A673 (cell line): ENCODE data around the gene HIBCH. TPM values are rescaled to one million over a fixed set of nuclear protein-coding genes. Genes with fewer than 3 reads are reported as not detected.

Experiments used
- BruUV-seq: library from RNA; stranded (reverse); fragments of 400-500 nt; replicated peaks from 2 replicates; lab custom pipeline; 2021; lab: Mats Ljungman, UMichigan
- CTCF ChIA-PET: fragments of 300-600 bp; sonication (Branson Sonifier 250); formaldehyde crosslinking; loops from one replicate; lab custom pipeline; 2022; ENCODE audit warnings: antibody characterized with exemption; lab: Charles Lee
- POLR2A ChIA-PET: fragments of 300-600 bp; sonication (Branson Sonifier 250); formaldehyde crosslinking; loops from one replicate; lab custom pipeline; 2022; ENCODE audit warnings: antibody characterized with exemption; ENCODE audit not compliant: low non-redundant PET; lab: Charles Lee
- DNase-seq: peaks from one replicate; pipeline ENCODE4 v3.0.0-alpha.2; 2015; ENCODE audit warnings: low spot score
- H3K27ac ChIP-seq: fragments of 200-600 bp; sonication (generic); 2 replicates; pipeline ENCODE4 v1.5.1; 2016; ENCODE audit warnings: mixed run types, low read depth, mild to moderate bottlenecking, mixed read lengths, antibody characterized with exemption, low read length; ENCODE audit not compliant: poor library complexity, severe bottlenecking
- H3K27me3 ChIP-seq: fragments of 200-600 bp; sonication (generic); replicated peaks from 2 replicates; pipeline ENCODE4 v1.6.1; 2017; ENCODE audit warnings: mixed run types, low read depth, mild to moderate bottlenecking, mixed read lengths, antibody characterized with exemption, low read length; ENCODE audit not compliant: insufficient read depth, poor library complexity
- H3K36me3 ChIP-seq: fragments of 200-600 bp; sonication (generic); 2 replicates; pipeline ENCODE4 v1.6.1; 2016; ENCODE audit warnings: mixed run types, mild to moderate bottlenecking, mixed read lengths, antibody characterized with exemption, low read length; ENCODE audit not compliant: insufficient read depth, poor library complexity, severe bottlenecking
- H3K4me1 ChIP-seq: fragments of 200-600 bp; sonication (generic); 2 replicates; pipeline ENCODE4 v1.6.1; 2017; ENCODE audit warnings: mixed run types, mild to moderate bottlenecking, mixed read lengths, antibody characterized with exemption, low read length; ENCODE audit not compliant: insufficient read depth, poor library complexity, severe bottlenecking
- H3K4me3 ChIP-seq: fragments of 200-600 bp; sonication (generic); 2 replicates; pipeline ENCODE4 v1.5.1; 2016; ENCODE audit warnings: low read depth, mixed run types, mild to moderate bottlenecking, mixed read lengths, low read length; ENCODE audit not compliant: poor library complexity, severe bottlenecking
- H3K9me3 ChIP-seq: fragments of 200-600 bp; sonication (generic); 2 replicates; pipeline ENCODE4 v1.6.1; 2016; ENCODE audit warnings: mixed run types, low read depth, mild to moderate bottlenecking, mixed read lengths, antibody characterized with exemption, low read length; ENCODE audit not compliant: poor library complexity, severe bottlenecking
- CTCF ChIP-seq: fragments of 300-800, 200-600 bp; sonication (generic); conservative IDR thresholded peaks from 2 replicates; pipeline ENCODE4 v1.5.1; 2017; ENCODE audit warnings: low read depth, mild to moderate bottlenecking, antibody characterized with exemption, low read length, moderate library complexity, mixed read lengths
- EZH2 ChIP-seq: fragments of 200-600 bp; sonication (generic); IDR thresholded peaks from 2 replicates; pipeline ENCODE4 v1.6.1; 2017; ENCODE audit warnings: borderline replicate concordance, low read depth, mild to moderate bottlenecking, mixed read lengths, antibody characterized with exemption, low read length; ENCODE audit not compliant: poor library complexity, severe bottlenecking
- intact Hi-C: fragments of 100-400 bp; cut with micrococcal nuclease; formaldehyde crosslinking; loops from one replicate; pipeline ENCODE4 v1.10.0; 2022; ENCODE audit not compliant: unreplicated experiment
- total RNA-seq: library from RNA; stranded (reverse); gene quantifications from 2 replicates; pipeline ENCODE4 v1.2.3, GENCODE V29; 2021

The HIBCH gene
- total RNA-seq, 1 experiment from 2014 or later = 43.3 TPM

GRCh38 chr2:190177249-190178040, 142.2 kb downstream of the HIBCH start:
- intact Hi-C loops = no loop called here
- Histone ChIP-seq H3K27me3 (no peaks in the 10 kb centered on the region), H3K9me3 (no peaks in the 10 kb centered on the region), H3K27ac (no peak overlapping the region), H3K4me3 (no peak overlapping the region), H3K36me3 (no peaks in the 10 kb centered on the region), H3K4me1 (peaks cover 6% of the 10 kb centered on the region)
- no TSS peak for BruUV-seq
- ChIA-PET CTCF (no interaction called here), POLR2A (no interaction called here)
- no peak for DNase-seq
- TF ChIP-seq EZH2 (no peak), CTCF (no peak)

DNA sequence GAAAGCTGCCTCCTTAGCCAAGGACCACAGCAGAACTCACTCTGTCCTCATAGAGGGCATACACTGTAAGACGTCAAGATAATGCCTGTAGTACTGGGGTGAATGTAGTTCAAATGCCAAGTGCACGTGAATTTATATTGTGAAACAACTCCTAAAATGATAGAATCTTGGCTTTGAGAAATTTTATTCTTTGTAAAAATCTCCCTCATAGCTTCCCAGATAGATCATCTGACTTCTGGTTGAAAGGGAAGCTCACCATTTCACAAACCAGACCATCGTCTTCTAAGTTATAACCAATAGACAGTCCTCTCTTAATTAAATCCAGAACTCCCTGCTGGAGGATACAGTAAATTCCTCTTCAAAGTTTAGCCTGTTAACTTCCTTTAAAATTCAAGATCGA, 146.2 kb downstream of the HIBCH start:
- Histone ChIP-seq H3K27me3 (no peaks in the 10 kb centered on the region), H3K4me1 (no peaks in the 10 kb centered on the region), H3K27ac (no peak overlapping the region), H3K4me3 (no peak overlapping the region), H3K36me3 (no peaks in the 10 kb centered on the region), H3K9me3 (no peaks in the 10 kb centered on the region)
- no TSS peak for BruUV-seq
- TF ChIP-seq EZH2 (no peak), CTCF (no peak)
- no peak for DNase-seq
- intact Hi-C loops = no loop called here
- CTCF ChIA-PET = no interaction called here
- POLR2A ChIA-PET = no interaction called here

DNA sequence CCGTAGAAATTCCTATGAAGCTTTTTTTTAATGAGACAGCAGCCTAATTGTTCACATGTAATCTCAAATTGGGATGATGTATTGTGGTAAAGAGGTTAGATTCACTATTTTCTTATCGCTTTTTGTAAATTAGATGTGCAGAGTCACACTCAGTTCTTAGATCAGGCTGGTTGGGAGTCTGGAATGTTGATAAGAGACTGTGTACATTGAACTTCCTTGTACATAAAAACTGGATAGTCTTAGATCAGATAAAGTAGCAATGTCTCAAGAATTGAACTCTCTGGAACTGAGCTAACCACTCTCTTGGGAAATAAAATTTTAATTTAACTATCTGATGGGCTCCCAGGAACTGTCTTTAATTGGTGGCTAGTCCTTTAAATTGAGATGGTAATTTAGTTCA, 149.0 kb downstream of the HIBCH start:
- intact Hi-C loops = no loop called here
- no peak for DNase-seq
- Histone ChIP-seq H3K36me3 (no peaks in the 10 kb centered on the region), H3K4me1 (no peaks in the 10 kb centered on the region), H3K4me3 (no peak overlapping the region), H3K27me3 (no peaks in the 10 kb centered on the region), H3K27ac (no peak overlapping the region), H3K9me3 (peaks cover 1% of the 10 kb centered on the region)
- ChIA-PET POLR2A (no interaction called here), CTCF (no interaction called here)
- no TSS peak for BruUV-seq
- TF ChIP-seq EZH2 (no peak), CTCF (no peak)
